ENCODE data around the gene EGFL7. TPM values are rescaled to one million over a fixed set of nuclear protein-coding genes. Genes with fewer than 3 reads are reported as not detected.

EGFL7 gene
- total and polyA plus RNA-seq, 4 donors = 32.1 to 39.7 (median 36.5) TPM

DNA sequence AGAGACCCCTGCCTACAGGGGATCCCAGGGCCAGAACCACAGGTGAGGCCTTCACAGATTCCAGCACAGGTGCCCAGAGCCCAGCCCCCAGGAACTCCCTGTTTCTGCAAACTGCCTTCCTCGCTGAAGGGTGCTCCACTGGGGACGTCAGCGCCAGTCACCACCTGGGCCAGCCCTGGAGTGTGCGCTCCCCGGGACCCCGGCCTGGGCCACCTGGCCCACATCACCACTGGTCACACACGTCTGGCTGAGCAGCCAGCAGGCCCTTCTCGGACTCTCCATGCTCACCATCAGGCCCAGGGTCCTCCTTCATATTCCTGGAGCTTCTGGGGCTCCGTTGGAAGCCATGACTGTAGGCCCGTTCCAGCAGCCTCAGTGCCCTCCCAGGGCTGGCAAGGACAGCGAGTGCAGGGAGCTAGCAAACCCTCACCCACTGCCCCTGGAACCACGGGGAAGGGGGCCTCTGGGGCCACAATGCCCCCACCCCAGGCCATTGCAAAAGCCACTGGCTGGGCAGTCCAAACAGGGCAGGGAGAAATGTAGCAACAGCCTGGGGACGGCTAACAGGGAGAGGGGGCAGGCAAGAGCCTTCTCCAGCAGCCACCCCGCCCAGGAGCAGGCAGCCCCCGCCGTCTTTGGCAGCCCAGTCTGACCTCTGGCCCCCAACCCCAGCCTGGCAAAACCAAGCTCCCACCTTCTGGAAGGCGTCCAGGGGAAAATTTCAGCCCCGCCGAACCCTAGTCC lies 23.2 kb downstream of the EGFL7 start (continued):
- peak in 1 of 2 donors; percentile 22 for TF ChIP-seq HNF4A (conservative IDR thresholded peaks at IDR 0.05)
- TF ChIP-seq TAF1 (conservative IDR thresholded peaks at IDR 0.05) = no peak
- peak; percentile 17 for TF ChIP-seq SP1 (IDR thresholded peaks at IDR 0.05)
- no peak for TF ChIP-seq FOXA1 (IDR thresholded peaks at IDR 0.05)
- TF ChIP-seq, protein P1, sequence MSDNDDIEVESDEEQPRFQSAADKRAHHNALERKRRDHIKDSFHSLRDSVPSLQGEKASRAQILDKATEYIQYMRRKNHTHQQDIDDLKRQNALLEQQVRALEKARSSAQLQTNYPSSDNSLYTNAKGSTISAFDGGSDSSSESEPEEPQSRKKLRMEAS (IDR thresholded peaks at IDR 0.05) = no peak
- TF ChIP-seq, protein P2, sequence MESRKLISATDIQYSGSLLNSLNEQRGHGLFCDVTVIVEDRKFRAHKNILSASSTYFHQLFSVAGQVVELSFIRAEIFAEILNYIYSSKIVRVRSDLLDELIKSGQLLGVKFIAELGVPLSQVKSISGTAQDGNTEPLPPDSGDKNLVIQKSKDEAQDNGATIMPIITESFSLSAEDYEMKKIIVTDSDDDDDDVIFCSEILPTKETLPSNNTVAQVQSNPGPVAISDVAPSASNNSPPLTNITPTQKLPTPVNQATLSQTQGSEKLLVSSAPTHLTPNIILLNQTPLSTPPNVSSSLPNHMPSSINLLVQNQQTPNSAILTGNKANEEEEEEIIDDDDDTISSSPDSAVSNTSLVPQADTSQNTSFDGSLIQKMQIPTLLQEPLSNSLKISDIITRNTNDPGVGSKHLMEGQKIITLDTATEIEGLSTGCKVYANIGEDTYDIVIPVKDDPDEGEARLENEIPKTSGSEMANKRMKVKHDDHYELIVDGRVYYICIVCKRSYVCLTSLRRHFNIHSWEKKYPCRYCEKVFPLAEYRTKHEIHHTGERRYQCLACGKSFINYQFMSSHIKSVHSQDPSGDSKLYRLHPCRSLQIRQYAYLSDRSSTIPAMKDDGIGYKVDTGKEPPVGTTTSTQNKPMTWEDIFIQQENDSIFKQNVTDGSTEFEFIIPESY (IDR thresholded peaks at IDR 0.05) = no peak
- TF ChIP-seq FOXA2 (IDR thresholded peaks at IDR 0.05) = no peak

DNA sequence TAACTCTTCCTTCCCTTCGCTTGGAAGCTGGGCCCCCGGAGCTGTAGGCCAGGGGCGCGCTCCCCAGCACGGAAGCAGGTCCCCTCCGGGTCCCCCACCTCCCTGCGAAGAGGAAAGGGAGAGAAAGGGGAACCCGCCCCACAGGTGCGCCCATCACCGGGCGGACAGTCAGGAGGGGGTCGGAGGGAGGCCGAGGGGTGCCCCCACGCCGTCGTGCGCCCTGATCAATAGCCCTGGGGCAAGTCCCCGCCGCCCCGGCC lies 23.7 kb downstream of the EGFL7 start:
- DNase-seq (ENCODE audit: low spot score) = no peak
- no peaks in the 10 kb centered on the region for H3K36me3 ChIP-seq (ENCODE audit: control insufficient read depth in 4 of 4, insufficient read depth in 3 of 4, low read depth in 1 of 4, low read length in 3 of 4)
- peak overlapping the region; percentile 78 to 89 (median 84) for H3K4me3 ChIP-seq (ENCODE audit: low read depth in 1 of 3, low read length in 3 of 3)
- H3K9ac ChIP-seq (ENCODE audit: low read depth in 1 of 2, low read length in 2 of 2) = peak overlapping the region; percentile 57 to 79
- TF ChIP-seq EGR1 (IDR thresholded peaks at IDR 0.05; ENCODE audit: low read depth in 2 of 2) = no peak
- no peak for TF ChIP-seq HNF4G (IDR thresholded peaks at IDR 0.05)
- TF ChIP-seq FOXA1 (IDR thresholded peaks at IDR 0.05) = no peak
- no peak for TF ChIP-seq RXRA (IDR thresholded peaks at IDR 0.05)
- TF ChIP-seq TAF1 (conservative IDR thresholded peaks at IDR 0.05) = no peak
- TF ChIP-seq, protein P3, sequence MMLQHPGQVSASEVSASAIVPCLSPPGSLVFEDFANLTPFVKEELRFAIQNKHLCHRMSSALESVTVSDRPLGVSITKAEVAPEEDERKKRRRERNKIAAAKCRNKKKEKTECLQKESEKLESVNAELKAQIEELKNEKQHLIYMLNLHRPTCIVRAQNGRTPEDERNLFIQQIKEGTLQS (IDR thresholded peaks at IDR 0.05) = no peak
- no peak for TF ChIP-seq RAD21 (IDR thresholded peaks at IDR 0.05)
- no peak for TF ChIP-seq YY1 (IDR thresholded peaks at IDR 0.05)
- H3K4me1 ChIP-seq (ENCODE audit: control insufficient read depth in 4 of 4, insufficient read depth in 4 of 4, low read length in 3 of 4) = peaks cover 50 to 81% (median 71%) of the 10 kb centered on the region in 4 donors
- H3K27ac ChIP-seq (ENCODE audit: low read depth in 1 of 2, low read length in 2 of 2) = peak overlapping the region; percentile 89 to 92
- no peaks in the 10 kb centered on the region for H3K9me3 ChIP-seq (ENCODE audit: control insufficient read depth in 4 of 4, low read length in 3 of 4)
- 2% methylated on average over 20 of the region's 20 CpGs for WGBS
- H3K27me3 ChIP-seq (ENCODE audit: control insufficient read depth in 4 of 4, insufficient read depth in 4 of 4, low read length in 3 of 4) = no peaks in the 10 kb centered on the region

DNA sequence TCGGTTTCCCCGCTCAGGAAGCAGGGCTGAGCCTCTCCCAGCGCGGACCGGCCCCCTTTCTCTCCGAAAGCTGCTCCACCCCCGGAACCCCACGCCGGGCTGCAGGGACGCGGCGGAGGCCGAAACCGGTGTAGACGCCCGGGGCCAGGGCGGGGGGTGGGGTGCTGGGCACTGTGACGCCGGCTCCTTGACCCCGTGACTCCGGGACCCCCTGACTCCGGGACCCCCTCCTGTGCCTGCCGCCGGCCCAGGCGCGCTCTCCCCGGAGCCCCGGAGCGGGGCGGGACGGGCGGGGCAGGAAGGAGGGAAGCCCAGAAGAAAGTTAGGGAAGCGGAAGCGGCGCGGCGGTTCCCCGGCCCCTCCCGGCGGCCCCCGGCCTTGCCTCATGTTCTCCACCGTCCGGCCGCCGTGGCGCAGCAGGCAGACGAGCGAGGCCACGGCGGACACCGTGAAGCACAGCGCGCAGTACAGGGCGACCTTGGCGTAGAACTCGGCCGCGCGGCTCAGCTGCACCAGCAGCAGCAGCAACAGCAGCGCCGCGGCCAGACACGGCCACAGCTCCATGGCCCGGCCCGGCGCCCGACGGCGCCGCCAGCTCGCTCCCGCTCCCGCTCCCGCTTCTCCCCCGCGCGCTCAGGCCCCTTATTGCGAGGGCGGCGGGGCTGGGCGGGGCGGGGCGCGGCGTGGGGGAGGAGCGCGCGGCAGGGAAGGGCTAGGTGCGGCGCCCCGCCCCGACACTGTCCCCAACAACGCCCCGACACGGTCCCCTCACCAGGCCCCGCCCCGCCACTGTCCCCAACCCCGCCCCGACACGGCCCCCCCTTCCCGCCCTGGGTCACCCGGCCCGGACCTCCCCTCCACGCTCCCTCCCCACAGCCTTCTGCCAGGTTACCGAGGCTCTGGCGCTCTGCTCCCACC lies 24.3 kb downstream of the EGFL7 start, which contains the start of gene AGPAT2:
TSS of gene AGPAT2 (minus strand) at position 664 of the 918 bp plus-strand sequence. CDS start at position 564, 100 bp downstream.
- peaks cover 44 to 77% (median 66%) of the 10 kb centered on the region in 4 donors for H3K4me1 ChIP-seq (ENCODE audit: control insufficient read depth in 4 of 4, insufficient read depth in 4 of 4, low read length in 3 of 4)

More for the DNA sequence above, 24.3 kb downstream of the EGFL7 start, which contains the start of gene AGPAT2:
- Histone ChIP-seq H3K9me3 (ENCODE audit: control insufficient read depth in 4 of 4, low read length in 3 of 4) (no peaks in the 10 kb centered on the region), H3K27me3 (ENCODE audit: control insufficient read depth in 4 of 4, insufficient read depth in 4 of 4, low read length in 3 of 4) (no peaks in the 10 kb centered on the region), H3K4me3 (ENCODE audit: low read depth in 1 of 3, low read length in 3 of 3) (peak within 1 kb of the TSS; percentile 78 to 89 (median 84)), H3K27ac (ENCODE audit: low read depth in 1 of 2, low read length in 2 of 2) (peak within 1 kb of the TSS; percentile 91 to 92), H3K36me3 (ENCODE audit: control insufficient read depth in 4 of 4, insufficient read depth in 3 of 4, low read depth in 1 of 4, low read length in 3 of 4) (no peaks in the 10 kb centered on the region), H3K9ac (ENCODE audit: low read depth in 1 of 2, low read length in 2 of 2) (peak within 1 kb of the TSS; percentile 57 to 79)
- TF ChIP-seq RXRA (IDR thresholded peaks at IDR 0.05) (no peak), NR2F2 (IDR thresholded peaks at IDR 0.05) (no peak), EGR1 (IDR thresholded peaks at IDR 0.05; ENCODE audit: low read depth in 2 of 2) (peak in 1 of 2 donors; percentile 0), GABPA (IDR thresholded peaks at IDR 0.05 in 1 of 2, conservative IDR thresholded peaks at IDR 0.05 in 1 of 2) (no peak)
- DNase-seq (ENCODE audit: low spot score) = peak; percentile 78
- under 1% methylated on average over 102 of the region's 106 CpGs for WGBS
